ENCODE measurements around the gene SPTBN1.

GRCh38 chr2:54504866-54505265 is 48.7 kb downstream of the SPTBN1 start:
- TF ChIP-seq CTCF (conservative IDR thresholded peaks at IDR 0.05) (no peak), ZFX (IDR thresholded peaks at IDR 0.05) (no peak)

All from C4-2B (cell line).